Measurements from ENCODE around the gene UBASH3A.
A peak's percentile ranks its signal among the peaks of the same experiment; 100 is the strongest.

The UBASH3A gene

DNA sequence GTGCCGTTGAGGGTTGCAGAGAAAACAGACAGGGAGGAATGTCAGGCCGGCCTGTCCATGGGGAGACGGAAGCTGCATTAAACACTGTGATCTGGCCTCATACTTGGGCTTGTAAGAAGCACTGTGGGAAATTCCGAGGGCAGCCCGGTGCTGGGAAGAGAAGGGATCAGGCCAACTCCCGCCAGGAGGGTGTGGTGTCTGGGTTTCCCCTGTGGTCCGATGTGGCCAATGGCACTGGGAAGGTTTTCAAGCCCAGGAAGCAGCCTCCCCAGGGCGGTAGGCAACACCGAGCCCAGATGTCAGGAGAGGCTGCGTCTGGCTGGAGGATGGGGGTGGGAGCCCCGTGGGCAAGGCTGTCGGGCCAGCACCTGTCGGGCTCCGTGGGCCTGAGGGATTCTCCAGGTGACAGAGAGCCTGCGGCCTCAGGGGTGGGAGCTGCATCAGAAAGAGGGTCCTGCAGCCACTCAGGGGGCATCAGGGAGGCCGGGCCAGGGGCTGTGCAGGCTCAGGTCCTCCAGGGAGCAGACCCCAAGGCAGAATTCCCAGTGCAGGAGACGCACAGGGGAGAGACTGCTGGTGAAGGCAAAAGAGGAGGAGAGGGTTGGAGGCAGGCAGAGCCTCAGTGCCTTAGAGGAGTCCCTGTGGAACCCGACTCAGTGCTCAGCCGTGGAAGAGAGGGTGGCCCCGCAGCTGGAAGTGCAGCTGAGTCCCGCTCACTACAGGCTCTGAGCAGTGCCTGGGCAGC lies 8.4 kb downstream of the UBASH3A start:
- DNase-seq = no peak

- DNase-seq = no peak
Observed at GRCh38 chr21:42412636-42412933, 8.9 kb downstream of the UBASH3A start.

DNA sequence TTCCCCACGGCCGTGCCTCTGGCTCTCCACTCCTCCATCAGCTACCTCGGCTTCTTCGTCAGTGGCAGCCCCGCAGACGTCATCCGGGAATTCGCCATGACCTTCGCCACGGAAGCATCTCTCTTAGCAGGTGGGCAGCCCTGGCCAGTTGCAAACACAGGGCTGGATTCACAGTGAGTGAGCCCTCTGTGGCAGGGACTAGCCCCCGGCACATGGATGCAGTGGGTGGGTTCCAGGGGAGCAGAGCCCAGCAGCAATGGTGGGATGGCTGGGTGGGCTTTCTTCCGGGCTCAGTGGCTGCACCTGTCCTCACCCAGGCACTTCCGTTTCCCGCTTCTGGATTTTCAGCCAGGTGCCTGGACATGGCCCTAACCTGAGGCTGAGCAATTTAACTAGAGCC lies 9.4 kb downstream of the UBASH3A start:
- no peak for DNase-seq

GRCh38 chr21:42413500-42413899 lies 9.8 kb downstream of the UBASH3A start:
- peak in 1 of 5 experiments; percentile 48 for DNase-seq

DNA sequence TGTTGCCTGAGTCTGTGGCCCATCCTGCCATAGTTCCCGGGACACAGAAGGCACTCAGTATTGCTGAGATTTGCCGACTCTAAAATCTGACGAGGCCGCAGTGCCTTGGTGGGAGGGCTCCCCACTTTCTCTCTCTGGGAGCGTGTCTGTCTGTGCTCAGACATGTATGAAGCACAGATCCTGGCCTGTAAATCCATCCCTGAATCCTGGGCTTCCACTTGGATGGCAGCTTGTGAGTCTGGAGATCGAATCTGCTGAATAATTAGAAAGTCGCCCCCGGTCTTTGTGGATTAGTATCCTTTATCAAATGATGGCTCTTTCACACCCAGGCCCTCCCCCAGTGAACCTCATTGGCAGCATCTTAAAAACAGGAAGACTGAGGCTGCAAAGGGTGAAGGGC lies 10.4 kb downstream of the UBASH3A start:
- no peak for DNase-seq

DNA sequence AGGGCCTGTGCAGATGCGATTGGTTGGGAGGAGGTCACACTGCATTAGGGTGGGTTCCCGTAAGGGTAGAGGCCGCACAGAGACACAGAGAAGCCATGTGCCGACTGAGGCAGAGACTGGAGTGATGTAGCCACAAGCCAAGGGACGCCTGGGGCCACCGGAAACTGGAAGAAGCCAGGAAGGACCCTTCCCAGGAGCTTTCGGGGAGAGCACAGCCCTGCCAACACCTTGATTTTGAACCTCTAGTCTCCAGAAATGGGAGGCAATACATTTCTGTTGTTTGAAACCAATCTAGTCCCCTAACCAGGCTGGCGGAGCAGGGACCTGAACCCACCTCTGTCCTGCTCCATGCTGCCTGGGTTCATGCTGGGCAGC lies 10.8 kb downstream of the UBASH3A start:
- DNase-seq = no peak

DNA sequence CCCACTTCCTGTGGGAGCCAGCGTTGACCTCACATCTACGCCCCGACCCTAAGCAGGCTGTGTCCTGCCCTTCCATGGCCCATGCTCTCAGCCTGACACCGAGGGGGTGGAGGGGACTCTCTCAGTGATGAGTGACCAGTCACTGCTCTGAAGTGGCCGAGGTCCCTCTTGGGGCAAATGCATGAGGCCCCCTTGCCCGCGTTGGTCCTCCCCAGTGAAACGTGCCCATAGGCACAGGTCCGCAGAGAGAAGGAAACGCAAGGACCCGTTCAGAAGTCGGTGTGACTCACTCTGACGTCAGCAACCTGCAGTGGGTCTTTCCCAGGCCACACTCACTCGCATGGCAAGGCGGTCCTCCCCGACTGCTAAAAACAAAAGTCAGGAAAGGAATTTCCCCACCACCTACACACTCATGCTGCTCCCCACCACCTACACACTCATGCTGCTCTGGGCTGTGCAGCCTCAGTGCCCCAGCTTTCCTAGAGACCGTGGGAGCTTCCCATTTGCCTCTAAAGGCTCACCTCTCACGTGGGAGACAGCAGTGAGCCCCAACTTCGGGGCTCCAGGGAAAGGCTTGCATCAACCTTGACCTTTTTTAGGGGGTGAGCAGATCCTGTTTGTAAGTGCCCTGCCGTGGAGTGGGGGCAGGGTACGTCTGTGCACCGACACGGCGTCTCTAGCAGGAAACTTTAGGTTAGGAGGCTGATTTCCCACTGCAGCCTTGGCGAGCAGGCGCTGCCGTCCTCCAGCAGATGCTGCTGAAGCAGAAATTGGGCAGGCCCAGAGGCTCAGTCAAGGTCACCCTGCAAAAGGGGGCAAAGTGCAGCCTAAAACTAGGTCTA lies 11.4 kb downstream of the UBASH3A start:
- peak; percentile 59 to 94 (median 88) for DNase-seq

GRCh38 chr21:42417533-42417932 lies 13.8 kb downstream of the UBASH3A start:
- DNase-seq = peak in 2 of 5 experiments; percentile 66 to 73

DNA sequence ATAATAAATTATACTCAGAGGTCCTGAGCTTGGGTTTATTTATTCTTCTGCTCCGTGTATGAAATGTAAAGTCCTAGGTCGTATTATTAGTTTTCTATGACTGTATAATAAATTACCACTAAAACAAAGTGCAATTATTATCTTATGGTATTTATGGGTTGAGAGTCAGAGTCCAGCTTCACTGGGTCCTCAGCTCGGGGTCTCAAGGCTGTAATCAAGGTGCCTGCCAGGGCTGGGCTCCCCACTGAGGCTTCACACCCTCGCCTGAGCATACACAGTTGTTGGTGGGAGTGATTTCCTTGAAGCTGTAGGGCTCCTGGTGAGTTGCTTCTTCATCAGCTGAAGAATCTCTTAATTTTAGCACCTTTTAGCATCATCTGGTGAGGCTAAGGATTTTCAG lies 15.2 kb downstream of the UBASH3A start:
- no peak for DNase-seq

GRCh38 chr21:42419845-42420244 lies 16.1 kb downstream of the UBASH3A start:
- DNase-seq = no peak

DNA sequence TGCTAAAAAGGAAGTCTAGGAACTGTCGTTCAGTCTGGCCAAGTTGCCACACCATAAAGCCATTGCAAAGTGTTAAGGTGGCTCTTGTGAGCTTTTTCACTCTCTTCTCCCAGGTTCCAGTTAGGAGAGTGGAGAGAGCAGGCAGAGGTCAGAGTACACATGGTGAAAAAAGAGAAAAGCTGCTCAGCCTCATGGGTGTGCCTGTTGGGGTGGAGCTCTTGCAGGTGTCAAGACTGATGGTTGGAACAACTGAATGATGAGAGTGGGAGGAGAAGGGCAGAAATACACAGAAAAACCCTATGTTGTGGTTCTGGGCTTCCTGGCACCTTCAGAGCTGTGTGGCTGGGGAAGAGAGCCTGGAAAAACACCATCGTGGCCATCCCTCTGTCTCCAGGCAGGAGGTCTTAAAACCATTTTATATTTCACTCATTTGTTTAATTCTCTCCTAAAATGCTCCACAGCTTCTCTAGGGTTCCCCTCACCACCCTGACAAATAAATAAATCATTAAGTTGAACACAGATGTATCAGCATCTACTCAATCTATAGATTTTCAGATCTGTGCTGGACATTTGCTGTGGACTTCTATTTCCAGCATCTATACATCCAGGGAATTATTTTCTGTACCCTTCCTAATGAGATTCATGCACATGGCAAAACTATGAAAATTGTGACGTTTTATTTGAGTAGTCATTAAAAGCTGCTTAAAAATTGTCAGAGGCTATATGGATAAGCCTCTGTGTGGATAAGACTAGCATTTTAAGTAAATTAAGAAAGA lies 17.5 kb downstream of the UBASH3A start:
- DNase-seq = no peak

GRCh38 chr21:42423197-42423675 lies 19.5 kb downstream of the UBASH3A start:
- DNase-seq = peak in 3 of 5 experiments; percentile 23 to 90 (median 60)

- no peak for DNase-seq
Observed at GRCh38 chr21:42423685-42424084, 20.0 kb downstream of the UBASH3A start.

DNA sequence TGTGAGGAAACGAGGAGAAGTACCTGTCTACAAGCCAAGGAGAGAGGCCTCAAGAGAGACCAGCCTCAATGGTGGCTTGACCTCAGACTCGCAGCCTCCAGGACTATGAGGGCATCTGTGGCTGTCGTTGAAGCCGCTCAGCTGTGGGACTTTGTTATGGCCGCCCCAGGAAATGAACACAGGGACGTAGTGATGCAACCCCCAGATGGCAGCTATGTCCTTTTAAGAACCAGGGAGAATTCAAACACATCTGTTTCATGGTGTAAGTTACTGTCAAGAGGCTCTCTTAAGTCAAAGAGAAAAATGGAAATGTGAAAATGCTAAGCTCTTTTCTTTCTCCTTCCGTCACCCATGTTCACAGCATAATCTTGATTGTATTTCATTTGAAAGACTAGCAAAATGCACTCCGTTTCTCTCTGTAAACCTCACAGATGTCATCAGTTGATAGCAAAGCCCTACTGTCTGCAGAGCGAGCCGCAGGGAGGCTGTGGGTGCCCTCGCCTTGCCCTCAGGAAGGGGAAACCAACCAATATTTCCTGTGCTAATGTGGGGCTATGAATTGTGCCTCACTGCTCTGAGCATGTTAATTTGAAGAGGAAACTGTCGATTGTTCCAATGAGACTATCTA lies 21.3 kb downstream of the UBASH3A start:
- peak in 4 of 5 experiments; percentile 50 to 97 (median 84) for DNase-seq

- DNase-seq = no peak
Observed at GRCh38 chr21:42425591-42425990, 21.9 kb downstream of the UBASH3A start.

DNA sequence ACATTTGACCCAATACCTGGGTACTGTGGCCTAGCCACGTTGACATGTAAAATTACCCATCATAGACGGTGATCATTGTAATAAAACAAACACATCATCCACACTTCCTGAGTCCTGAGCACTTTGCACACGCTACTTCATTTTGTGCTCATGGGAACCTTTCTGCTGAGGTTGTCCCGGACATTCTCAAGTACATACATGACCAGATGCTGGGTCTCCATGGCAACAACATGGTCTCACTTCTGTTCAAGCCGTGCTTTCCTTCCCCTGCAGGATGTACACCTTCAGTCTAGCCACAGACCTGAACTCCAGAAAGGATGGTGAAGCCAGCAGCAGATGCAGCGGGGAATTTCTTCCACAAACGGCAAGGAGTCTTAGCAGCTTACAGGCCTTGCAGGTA lies 22.7 kb downstream of the UBASH3A start:
- no peak for DNase-seq

DNA sequence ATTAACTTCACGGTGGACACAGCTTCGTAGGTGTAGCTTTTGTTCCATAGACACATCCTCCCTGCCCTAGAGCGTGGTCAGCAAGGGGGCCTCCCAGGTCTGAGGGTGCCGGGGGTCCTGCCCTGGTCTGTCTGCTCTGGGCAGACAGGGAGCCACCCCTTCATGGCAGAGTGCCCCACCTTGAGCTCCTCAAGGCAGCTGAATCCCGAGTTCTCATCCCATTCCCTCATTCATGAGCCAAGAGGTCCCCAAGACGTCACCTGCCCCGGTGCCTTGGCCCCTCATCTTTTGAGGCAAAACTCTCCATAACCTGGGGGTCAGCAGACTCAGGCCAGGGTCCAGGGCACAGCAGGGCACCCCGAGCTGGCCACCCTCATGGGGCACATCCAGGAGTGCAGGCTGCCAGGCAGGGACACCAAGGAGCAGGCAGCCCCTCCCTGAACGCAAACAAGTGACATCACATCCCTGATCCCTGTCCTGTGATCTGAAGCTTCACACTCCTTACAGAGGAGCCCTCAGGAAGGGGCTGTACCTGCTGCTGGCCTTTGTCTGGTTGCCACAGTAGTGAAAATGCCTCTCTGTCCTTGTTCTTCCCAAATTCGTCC lies 23.3 kb downstream of the UBASH3A start:
- DNase-seq = no peak

GRCh38 chr21:42427809-42428419 lies 24.2 kb downstream of the UBASH3A start:
- no peak for DNase-seq

- DNase-seq = no peak
Observed at GRCh38 chr21:42429021-42429420, 25.3 kb downstream of the UBASH3A start.

DNA sequence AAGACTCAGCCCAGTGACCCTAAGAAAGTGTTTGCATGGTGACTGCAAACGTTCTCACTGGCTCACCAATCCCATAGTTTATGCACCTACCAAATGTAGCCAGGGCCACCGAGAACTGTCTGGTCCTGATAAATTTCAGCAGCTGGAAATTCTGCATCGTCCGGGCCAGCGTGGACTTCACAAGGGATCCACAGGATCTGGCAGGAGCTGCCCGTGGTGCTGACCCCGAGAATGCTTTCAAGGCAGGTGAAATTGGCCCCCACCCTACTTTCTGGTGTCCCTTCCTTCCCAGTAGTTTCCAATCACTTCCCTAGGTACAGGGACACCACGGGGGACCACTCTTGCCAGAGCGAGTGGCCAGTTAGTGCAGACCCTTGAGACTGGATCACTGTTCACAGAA lies 26.2 kb downstream of the UBASH3A start:
- DNase-seq = no peak

GRCh38 chr21:42430521-42430920 lies 26.8 kb downstream of the UBASH3A start:
- no peak for DNase-seq

- DNase-seq = no peak
Observed at GRCh38 chr21:42431196-42431595, 27.5 kb downstream of the UBASH3A start.

All from T-helper 2 cell (primary cell).